NB4 (cell line): ENCODE measurements around the gene ZNF483.
"Not testable (repeated sequence)": the region's sequence is repeated elsewhere in the genome, so short reads cannot be mapped to it uniquely, and the experiment has no call there.

Experiments used
- DNase-seq: peaks from one replicate; pipeline ENCODE4 v3.0.0; 2010; ENCODE audit warnings: low read depth
- H3K4me3 ChIP-seq: one replicate; pipeline ENCODE4 v1.5.1; 2011; ENCODE audit warnings: mild to moderate bottlenecking, low read depth, low read length, moderate library complexity
- CTCF ChIP-seq: IDR thresholded peaks from one replicate; pipeline ENCODE4 v1.5.1; 2012; ENCODE audit warnings: low read depth, low read length
- MYC ChIP-seq: IDR thresholded peaks from 2 replicates; pipeline ENCODE4 v1.6.1; 2011; ENCODE audit warnings: low read depth, low read length
- POLR2A ChIP-seq: IDR thresholded peaks from 2 replicates; pipeline ENCODE4 v1.6.1; 2011; ENCODE audit warnings: mild to moderate bottlenecking; ENCODE audit not compliant: insufficient read length; ENCODE audit errors: extremely low read depth
- TF ChIP-seq, protein P1 (sequence below): IDR thresholded peaks from 2 replicates; pipeline ENCODE4 v1.6.1; 2011; ENCODE audit warnings: low read depth, low read length

The ZNF483 gene

GRCh38 chr9:111610845-111611244 lies 85.9 kb downstream of the ZNF483 start:
- no peak for TF ChIP-seq MYC
- TF ChIP-seq, protein P1, sequence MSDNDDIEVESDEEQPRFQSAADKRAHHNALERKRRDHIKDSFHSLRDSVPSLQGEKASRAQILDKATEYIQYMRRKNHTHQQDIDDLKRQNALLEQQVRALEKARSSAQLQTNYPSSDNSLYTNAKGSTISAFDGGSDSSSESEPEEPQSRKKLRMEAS, result no peak
- TF ChIP-seq POLR2A, result no peak
- TF ChIP-seq CTCF, result no peak
- H3K4me3 ChIP-seq, result no peak overlapping the region
- no peak for DNase-seq

GRCh38 chr9:111613436-111614040 lies 88.6 kb downstream of the ZNF483 start:
- no peak overlapping the region for H3K4me3 ChIP-seq
- TF ChIP-seq POLR2A (no peak), CTCF (no peak), MYC (no peak)
- TF ChIP-seq, protein P1, result no peak
- DNase-seq, result no peak

- H3K4me3 ChIP-seq, result no peak overlapping the region
- TF ChIP-seq MYC (no peak), CTCF (no peak), POLR2A (no peak)
- TF ChIP-seq, protein P1, result no peak
- no peak for DNase-seq
Observed at GRCh38 chr9:111615928-111616327, 90.9 kb downstream of the ZNF483 start.

- DNase-seq, H3K4me3 ChIP-seq: not testable (repeated sequence)
Observed at GRCh38 chr9:111617349-111617748, 92.4 kb downstream of the ZNF483 start.

DNA sequence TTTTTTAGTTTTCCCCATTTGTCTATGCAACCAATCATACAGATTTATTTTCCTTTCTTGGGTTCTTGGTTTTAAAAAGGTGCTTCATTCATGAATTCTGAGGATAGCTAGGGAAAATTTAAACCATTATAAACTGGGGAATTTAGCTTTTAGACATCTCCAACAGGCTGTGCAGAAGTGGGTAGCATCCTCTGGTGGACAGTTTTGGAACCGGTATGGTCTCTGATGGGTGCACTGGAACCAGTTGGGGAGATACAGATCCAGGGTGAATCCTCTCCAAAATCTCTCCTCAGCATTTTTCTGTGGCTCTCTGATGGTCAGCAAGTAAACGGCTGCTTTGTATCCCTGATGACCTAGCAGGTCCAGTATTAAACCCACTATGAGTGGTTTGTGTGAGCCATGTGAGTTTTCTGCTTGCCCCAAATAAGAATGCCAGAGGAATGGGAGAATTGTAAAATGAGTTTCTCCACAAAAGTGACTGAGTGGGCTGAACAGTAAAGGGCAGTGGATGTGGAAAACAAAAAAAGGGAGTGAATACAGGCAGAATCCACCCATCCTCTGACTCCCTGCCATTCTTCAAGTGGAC lies 97.0 kb downstream of the ZNF483 start:
- no peak for TF ChIP-seq POLR2A
- peak; percentile 72 for TF ChIP-seq CTCF
- DNase-seq, result peak; percentile 32
- H3K4me3 ChIP-seq, result no peak overlapping the region

DNA sequence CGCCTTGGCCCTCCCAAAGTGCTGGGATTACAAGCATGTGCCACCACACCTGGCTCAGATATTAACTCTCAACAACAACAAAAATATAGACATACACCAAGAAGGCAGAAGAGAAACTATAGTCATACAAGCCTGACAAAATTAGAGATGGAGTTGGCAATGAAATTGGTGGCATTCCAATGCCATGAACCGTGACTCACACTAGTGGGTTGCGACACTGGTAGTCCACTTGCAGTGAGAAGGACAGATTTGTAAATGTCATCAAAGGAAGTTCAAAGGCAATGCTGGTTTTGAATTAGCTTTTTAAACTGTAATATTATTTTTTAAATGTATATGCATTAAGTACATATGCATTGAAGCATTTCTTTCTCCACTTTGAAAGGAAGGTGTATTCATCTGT lies 97.6 kb downstream of the ZNF483 start:
- no peak for TF ChIP-seq CTCF
- TF ChIP-seq MYC, result no peak
- TF ChIP-seq, protein P1, result no peak
- TF ChIP-seq POLR2A, result no peak
- peak; percentile 39 for DNase-seq
- H3K4me3 ChIP-seq, result no peak overlapping the region
